CD4-positive, alpha-beta T cell treated with Interleukin-6 at 100 ng/mL for 8 hours (primary cell): ENCODE data around the gene HLA-DPA1.
"Not testable (repeated sequence)": the region's sequence is repeated elsewhere in the genome, so short reads cannot be mapped to it uniquely, and the experiment has no call there.

Experiments used
- DNase-seq: peaks from one replicate; pipeline ENCODE4 v3.0.0-alpha.2; 2020; ENCODE audit warnings: mixed read lengths, low spot score

HLA-DPA1 gene

DNA sequence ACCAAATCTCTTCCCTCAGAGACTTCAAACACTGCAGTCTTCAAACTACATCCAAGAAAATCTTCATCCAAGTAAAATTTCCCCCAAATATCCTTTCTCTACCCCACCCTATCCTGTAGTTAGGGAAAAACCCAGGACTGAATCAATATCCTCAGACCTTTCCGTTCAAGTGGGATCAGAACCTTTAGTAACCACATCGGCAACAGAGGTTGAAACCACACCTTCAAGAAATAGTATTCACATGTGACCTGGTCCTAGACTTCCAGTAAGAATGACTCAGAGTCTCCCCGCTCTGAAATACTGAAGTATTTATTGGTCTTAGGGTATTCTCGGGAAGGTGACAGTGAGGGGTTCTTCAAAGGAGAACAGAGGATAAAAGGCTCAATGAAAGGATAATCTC lies 8.7 kb downstream of the HLA-DPA1 start:
- no peak for DNase-seq

GRCh38 chr6:33063435-33063834 lies 10.0 kb downstream of the HLA-DPA1 start:
- not testable (repeated sequence) for DNase-seq

GRCh38 chr6:33061987-33062386 lies 11.5 kb downstream of the HLA-DPA1 start:
- no peak for DNase-seq

GRCh38 chr6:33057222-33058150 lies 16.0 kb downstream of the HLA-DPA1 start:
- DNase-seq = no peak

- no peak for DNase-seq
These were observed 20.2 kb downstream of the HLA-DPA1 start for GRCh38 chr6:33053230-33053629.

- DNase-seq = no peak
These were observed 20.8 kb downstream of the HLA-DPA1 start for GRCh38 chr6:33052627-33053026.

DNA sequence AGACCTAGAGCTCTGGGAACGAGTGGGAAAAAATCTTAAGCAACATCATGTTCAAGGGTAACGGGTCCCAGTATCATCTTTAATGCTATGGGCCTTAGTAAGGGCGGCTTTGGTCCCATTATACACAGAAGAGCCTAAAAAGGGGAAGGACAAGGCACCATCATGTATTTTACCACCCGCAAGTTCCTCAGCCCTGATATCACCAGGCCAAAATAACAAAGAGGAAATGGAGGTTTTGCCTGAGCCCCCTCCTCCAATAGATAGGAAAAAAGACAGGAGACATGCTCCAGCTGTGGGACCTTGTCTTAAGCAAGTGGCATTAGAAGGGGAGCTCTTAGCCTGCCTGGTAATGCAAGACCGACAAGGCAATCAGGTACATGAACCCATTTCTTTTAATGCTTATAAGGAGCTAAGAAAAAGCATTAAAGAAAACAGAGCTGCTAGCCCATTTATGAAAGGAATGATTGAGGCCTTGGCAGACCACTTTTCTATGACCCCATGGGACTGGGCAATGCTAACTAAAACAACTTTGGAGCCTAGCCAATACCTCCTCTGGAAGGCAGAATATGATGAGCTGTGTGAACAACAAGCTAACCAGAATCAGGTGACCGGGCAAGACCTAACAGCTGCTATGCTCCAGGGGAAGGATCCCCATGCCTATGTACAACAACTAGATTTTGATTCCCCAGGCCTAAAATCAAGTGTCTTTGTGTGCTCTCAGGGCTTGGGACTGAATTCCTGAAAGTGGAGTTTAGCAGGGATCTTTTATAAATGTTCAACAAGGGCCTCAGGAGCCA lies 23.2 kb downstream of the HLA-DPA1 start:
- no peak for DNase-seq

DNA sequence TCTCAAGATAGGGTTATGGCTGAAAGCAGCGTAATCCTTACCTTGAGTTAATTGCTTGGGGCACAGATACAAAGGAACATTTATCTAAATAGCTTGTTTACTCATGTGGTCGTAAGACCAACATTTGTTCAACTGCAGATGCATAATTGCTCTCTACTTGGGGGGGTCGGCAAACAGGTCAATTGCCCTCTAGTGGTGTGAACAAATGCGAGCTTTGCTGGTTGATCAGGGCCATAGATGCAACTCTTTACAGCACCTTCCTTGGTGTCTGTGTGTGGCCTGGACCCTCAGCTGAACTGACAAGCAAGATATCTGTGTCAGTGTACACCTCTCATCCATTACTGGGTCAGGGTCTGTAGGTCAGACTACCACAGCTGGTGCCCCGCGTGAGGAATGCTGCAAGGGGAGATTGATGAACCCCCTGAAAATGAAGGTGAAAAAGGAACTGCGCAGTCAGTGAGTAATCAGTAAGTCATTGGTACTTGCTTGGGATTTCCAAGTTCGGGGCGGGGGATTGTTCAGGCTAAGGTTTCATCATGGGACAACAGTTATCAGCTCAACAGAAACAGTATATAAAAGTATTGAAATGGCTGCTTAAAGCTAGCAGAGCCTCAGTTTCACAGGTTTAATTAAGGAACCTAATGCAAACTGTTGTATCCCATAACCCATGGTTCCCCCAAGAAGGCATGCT lies 24.0 kb downstream of the HLA-DPA1 start:
- DNase-seq = no peak

DNA sequence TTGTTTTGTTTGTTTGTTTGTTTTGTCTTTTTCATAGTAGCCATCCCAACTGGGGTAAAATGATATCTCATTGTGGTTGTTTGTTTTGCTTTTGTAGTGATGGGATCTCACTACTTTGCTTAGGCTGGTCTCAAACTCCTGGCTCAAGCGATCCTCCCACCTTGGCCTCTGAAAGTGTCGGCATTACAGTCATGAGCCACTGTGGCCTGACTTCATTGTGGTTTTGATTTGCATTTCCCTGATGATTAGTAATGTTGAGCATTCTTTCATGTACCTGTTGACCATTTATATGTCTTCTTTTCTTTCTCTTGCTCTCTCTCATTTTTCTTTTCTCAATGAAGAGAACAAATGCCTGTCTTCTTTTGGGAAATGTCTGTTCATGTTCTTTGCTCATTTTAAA lies 33.3 kb downstream of the HLA-DPA1 start:
- no peak for DNase-seq

DNA sequence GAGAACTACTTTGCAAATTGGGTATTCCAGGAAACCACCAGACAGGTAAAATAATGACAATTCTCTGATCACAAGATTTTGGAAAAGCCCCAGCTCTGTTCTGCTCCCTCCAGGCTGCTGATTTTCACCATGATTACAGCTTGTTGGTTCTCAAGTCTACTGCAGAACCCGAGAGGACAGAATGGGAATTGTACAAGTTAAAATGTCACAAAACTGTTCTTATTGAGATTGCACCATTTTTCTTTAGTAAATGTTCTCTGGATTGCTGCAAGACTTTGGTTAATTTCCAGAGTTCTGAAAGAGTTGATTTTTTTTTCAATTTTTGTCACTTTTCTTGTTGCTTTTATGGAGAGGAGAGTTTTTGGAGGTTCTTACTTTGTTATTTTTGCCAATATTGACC lies 36.9 kb downstream of the HLA-DPA1 start:
- no peak for DNase-seq

GRCh38 chr6:33034554-33034953 lies 38.9 kb downstream of the HLA-DPA1 start:
- no peak for DNase-seq

- no peak for DNase-seq
These were observed 43.2 kb downstream of the HLA-DPA1 start for GRCh38 chr6:33030245-33030644.

GRCh38 chr6:33029328-33030184 lies 43.9 kb downstream of the HLA-DPA1 start:
- peak; percentile 10 for DNase-seq

DNA sequence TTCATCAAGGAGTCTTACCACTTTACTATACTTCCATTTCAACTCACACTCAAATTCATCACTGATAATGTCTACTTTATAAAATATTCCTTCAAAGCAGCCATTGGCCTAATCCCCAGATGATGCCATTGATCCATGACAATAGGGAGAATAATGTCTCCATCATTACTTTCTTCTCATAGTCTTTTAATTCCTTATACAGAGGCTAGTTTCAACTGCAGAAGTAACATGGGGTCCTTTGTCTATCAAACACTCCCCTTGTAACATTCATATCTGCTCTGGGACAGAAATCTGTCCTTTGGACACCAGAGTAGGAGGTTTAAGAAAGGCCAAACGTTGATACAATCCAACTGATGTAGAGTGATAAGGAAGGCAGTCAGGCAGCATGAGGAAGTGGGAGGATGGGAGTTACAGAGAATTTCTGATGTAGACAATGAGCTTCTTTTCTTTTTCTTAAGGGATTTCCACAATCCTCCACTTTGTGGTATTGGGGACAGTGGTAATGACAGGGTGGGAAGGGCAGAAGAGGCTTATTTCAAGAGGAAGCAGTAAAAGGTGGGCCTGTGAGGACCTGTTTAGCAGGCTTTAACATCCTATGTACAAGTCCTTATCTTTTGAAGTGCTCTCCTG lies 45.1 kb downstream of the HLA-DPA1 start:
- no peak for DNase-seq

DNA sequence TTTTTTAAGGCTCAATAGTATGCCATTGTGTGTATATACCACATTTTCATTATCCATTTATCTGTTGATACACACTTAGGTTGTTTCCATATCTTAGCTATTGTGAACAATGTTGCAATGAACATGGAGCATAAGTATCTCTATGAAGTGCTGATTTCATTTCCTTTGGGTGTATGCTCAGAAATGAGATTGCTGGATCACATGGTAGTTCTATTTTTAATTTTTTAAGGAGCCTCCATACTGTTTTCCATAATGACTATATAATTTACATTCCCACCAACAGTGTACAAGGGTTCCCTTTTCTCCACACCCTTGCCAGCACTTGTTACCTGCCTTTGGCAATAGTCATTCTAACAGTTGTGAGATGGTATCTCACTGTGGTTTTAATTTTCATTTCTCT lies 48.9 kb downstream of the HLA-DPA1 start:
- no peak for DNase-seq

DNA sequence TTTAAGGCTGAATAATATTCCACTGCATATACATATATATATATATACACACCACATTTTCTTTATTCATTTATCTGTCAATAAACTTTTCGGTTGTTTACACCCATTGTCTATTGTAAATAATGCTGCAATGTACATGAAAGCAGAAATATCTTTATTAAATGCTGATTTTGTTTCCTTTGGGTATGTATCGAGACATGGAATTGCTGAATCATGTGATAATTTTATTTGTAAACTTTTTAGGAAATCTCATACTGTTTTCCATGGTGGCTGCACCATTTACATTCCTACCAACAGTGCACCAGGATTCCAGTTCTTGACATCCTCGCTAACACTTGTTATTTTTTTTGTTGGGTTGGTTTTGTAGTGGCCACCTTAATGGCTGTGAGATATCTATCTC lies 49.9 kb downstream of the HLA-DPA1 start:
- DNase-seq = no peak

DNA sequence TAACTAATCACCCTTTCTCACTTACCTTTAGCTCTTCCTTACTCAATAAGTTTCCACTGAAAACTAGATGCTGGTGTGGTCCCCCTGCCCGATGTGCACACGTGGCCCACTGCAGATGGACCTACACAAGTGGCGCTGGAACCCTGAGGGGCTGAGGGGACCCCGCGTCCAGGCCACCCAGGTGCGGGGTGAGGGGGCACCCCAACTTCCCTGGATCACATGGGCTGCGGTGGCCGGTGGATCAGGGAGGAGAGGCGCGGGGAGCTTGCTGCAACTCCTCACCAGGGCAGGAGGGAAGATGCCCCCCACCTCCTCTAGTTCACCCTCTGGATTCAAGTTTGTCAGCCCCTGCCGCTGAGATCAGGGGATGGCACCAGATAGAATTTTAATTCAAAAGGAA lies 51.5 kb downstream of the HLA-DPA1 start:
- DNase-seq = no peak

- no peak for DNase-seq
These were observed 54.1 kb downstream of the HLA-DPA1 start for GRCh38 chr6:33019372-33019771.

DNA sequence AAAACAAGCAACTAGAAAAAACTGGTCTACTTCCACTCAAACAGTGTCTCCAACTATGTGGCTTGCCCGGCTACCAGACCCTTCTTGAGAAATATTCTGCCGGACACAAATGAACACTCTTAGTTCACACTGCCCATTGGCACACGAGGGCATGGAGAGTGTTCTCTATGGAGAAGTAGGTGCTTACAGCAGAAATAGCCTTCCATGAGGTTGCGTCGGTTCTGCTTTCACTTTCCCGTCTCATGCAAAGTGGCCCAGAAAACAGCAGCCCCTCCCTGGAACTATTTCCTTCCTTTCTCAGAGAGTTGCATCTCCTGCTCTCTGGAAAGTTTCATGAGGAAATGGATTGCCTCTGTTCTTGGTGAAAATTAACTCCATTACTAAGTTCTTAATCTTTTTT lies 54.5 kb downstream of the HLA-DPA1 start:
- DNase-seq = peak; percentile 21

DNA sequence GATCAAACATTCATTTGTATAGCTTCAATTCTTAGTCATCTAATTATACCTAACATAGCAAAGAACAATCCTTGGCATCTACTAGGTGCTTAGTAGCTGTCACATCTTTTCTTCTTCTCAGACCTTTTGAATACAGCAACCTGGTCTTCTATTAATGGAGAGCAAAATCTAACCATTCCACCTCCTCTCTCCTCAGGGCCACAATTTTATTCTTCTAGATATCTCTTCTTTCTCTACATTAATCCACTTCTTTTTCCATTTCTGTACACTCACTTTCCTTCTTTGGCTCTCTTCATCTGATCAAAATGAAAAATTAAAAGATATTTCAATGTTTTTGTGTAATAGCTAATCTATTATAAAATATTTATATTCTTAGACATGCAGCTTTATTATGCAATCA lies 55.0 kb downstream of the HLA-DPA1 start:
- DNase-seq = no peak

DNA sequence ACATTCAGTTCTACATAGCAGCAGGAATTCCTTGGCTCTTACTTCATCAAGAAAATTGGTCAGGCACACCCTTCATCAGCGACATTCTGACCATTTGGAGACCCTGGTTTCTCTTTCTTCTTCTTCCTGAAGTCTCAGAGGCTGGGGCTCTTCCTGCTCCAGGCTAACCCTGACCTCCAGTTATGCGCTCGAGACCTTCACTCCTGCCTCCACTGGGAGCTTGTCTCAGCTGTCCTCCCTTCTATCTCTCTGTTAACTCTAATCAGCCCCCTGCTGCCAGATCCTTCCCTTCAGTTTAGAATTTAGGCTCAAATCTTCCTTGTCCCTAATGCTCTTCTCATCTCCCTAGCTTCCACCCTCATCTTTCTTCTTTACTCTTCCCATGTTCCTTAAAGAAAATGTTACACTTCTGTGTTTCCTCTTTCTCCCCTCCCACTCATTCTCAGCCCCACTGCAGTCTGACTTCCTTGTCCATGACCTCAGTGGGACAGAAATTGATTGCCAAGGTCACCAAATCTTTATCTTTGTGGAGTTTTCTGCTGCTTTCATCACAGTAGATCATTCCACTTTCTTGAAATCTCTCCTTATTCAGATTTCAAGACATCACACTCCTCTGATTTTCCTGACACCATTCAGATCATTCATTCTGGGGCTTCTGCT lies 55.6 kb downstream of the HLA-DPA1 start:
- DNase-seq = no peak
